HepG2 (cell line): ENCODE measurements around the gene HS2ST1. TPM values are rescaled to one million over a fixed set of nuclear protein-coding genes. Genes with fewer than 3 reads are reported as not detected.
A peak's percentile ranks its signal among the peaks of the same experiment; 100 is the strongest.

Experiments
- ATAC-seq: fragments of 200-7000 bp; cut with Tn5 transposase; 3 replicates; pipeline ENCODE4 v1.9.1; 2020; ENCODE audit warnings: mild to moderate bottlenecking, moderate library complexity
- BruUV-seq: library from RNA; stranded (reverse); fragments of 400-500 nt; replicated peaks from 2 replicates; lab custom pipeline; 2021; lab: Mats Ljungman, UMichigan
- CTCF ChIA-PET: fragments of 300-600 bp; formaldehyde crosslinking; extraction: SDS; loops from one replicate; lab custom pipeline; 2021; ENCODE audit warnings: low total read pairs, inconsistent platforms, low intra/inter-chr PET ratio; lab: Yijun Ruan, JAX
- POLR2A ChIA-PET: fragments of 350-600 bp; sonication (Branson Sonifier 250); formaldehyde crosslinking; loops from one replicate; lab custom pipeline; 2020; ENCODE audit warnings: antibody characterized with exemption, inconsistent platforms; lab: Yijun Ruan, JAX
- DNase-seq: peaks from one replicate; pipeline ENCODE4 v3.0.0-alpha.2; 2015; ENCODE audit warnings: low spot score
- FAIRE-seq: peaks from 3 replicates; lab custom pipeline; 2011; peaks lifted over from hg19 to GRCh38; lab: Jason Lieb, UNC
- H2AFZ ChIP-seq: one replicate; pipeline ENCODE4 v1.6.1; 2011; ENCODE audit warnings: low read length, inconsistent platforms
- H3K27ac ChIP-seq: fragments of 300-600 bp; 3 replicates; pipeline ENCODE4 v1.8.0; 2011; ENCODE audit warnings: mixed run types, mild to moderate bottlenecking, mixed read lengths, low read length, inconsistent platforms; ENCODE audit not compliant: insufficient read depth; ENCODE audit errors: extremely low read length
- H3K27me3 ChIP-seq, 2 experiments: fragments of 200-600 bp in 1 of 2; 2 replicates in 1 of 2; 3 replicates in 1 of 2; pipeline versions ENCODE4 v1.6.0 to v1.8.0; 2011; ENCODE audit warnings: low read length in 2 of 2, mild to moderate bottlenecking in 2 of 2, moderate library complexity in 2 of 2, inconsistent platforms in 1 of 2; ENCODE audit not compliant: insufficient read depth in 2 of 2, control insufficient read depth in 1 of 2
- H3K36me3 ChIP-seq, 2 experiments: fragments of 200-600 bp in 1 of 2; replicated peaks in 1 of 2; 2 replicates in 1 of 2; 3 replicates in 1 of 2; pipeline versions ENCODE4 v1.5.1 to v1.8.0; 2011; ENCODE audit warnings: low read length in 2 of 2, inconsistent platforms in 1 of 2; ENCODE audit not compliant: insufficient read depth in 2 of 2, control insufficient read depth in 1 of 2
- H3K4me1 ChIP-seq: 2 replicates; pipeline ENCODE4 v1.5.1; 2012; ENCODE audit warnings: low read length, inconsistent platforms; ENCODE audit not compliant: insufficient read depth
- H3K4me2 ChIP-seq: 2 replicates; pipeline ENCODE4 v1.6.0; 2011; ENCODE audit warnings: low read depth, low read length, inconsistent platforms
- H3K4me3 ChIP-seq, 3 experiments: fragments of 200-600 bp in 1 of 3; sonication (generic), shearing (Covaris generic) in 1 of 3; replicated peaks in 1 of 3; 2 replicates each; pipeline ENCODE4 v1.5.1; 2011 to 2016; ENCODE audit warnings: low read length in 3 of 3, inconsistent platforms in 2 of 3, low read depth in 2 of 3, mild to moderate bottlenecking in 2 of 3, control low read depth in 1 of 3, mixed read lengths in 1 of 3; ENCODE audit not compliant: insufficient read depth in 1 of 3
- H3K79me2 ChIP-seq: one replicate; pipeline ENCODE4 v1.6.1; 2011; ENCODE audit warnings: low read length, inconsistent platforms; ENCODE audit not compliant: insufficient read depth
- H3K9ac ChIP-seq: 2 replicates; pipeline ENCODE4 v1.6.0; 2011; ENCODE audit warnings: mild to moderate bottlenecking, low read depth, low read length, inconsistent platforms; ENCODE audit not compliant: insufficient read depth
- H3K9me3 ChIP-seq: 2 replicates; pipeline ENCODE4 v1.5.1; 2012; ENCODE audit warnings: mild to moderate bottlenecking, low read length
- H4K20me1 ChIP-seq: 2 replicates; pipeline ENCODE4 v1.6.0; 2011; ENCODE audit warnings: inconsistent platforms, mild to moderate bottlenecking, low read length, moderate library complexity; ENCODE audit not compliant: insufficient read depth
- ARHGAP35 ChIP-seq: sonication (generic); formaldehyde crosslinking; IDR thresholded peaks from 2 replicates; pipeline ENCODE4 v1.9.0; 2022; ENCODE audit warnings: mild to moderate bottlenecking, inconsistent platforms, moderate library complexity, missing genetic modification reagents, borderline replicate concordance
- ARNTL ChIP-seq: sonication (generic); formaldehyde crosslinking; IDR thresholded peaks from 2 replicates; pipeline ENCODE4 v1.4.0; 2020; ENCODE audit warnings: mild to moderate bottlenecking, missing genetic modification reagents
- FLYWCH1 ChIP-seq: sonication (generic); formaldehyde crosslinking; IDR thresholded peaks from 2 replicates; pipeline ENCODE4 v1.8.1; 2023; ENCODE audit warnings: mild to moderate bottlenecking, missing genetic modification reagents
- FOSL1 ChIP-seq: sonication (generic); formaldehyde crosslinking; IDR thresholded peaks from 2 replicates; pipeline ENCODE4 v1.9.0; 2021; ENCODE audit warnings: missing genetic modification reagents, borderline replicate concordance
- HES4 ChIP-seq: sonication (generic); formaldehyde crosslinking; IDR thresholded peaks from 2 replicates; pipeline ENCODE4 v1.9.0; 2021; ENCODE audit warnings: mild to moderate bottlenecking, missing genetic modification reagents, borderline replicate concordance
- JUN ChIP-seq: sonication (generic); formaldehyde crosslinking; IDR thresholded peaks from 2 replicates; pipeline ENCODE4 v1.4.0; 2020; ENCODE audit warnings: mild to moderate bottlenecking, missing genetic modification reagents
- MYNN ChIP-seq: sonication (generic); formaldehyde crosslinking; IDR thresholded peaks from 2 replicates; pipeline ENCODE4 v1.4.0; 2020; ENCODE audit warnings: mild to moderate bottlenecking, low read depth, missing genetic modification reagents
- ZNF724P ChIP-seq: sonication (generic); formaldehyde crosslinking; IDR thresholded peaks from 2 replicates; pipeline ENCODE4 v1.8.0; 2022; ENCODE audit warnings: missing genetic modification reagents, borderline replicate concordance
- ZSCAN22 ChIP-seq: sonication (generic); formaldehyde crosslinking; IDR thresholded peaks from 2 replicates; pipeline ENCODE4 v1.4.0; 2020; ENCODE audit warnings: mild to moderate bottlenecking, missing genetic modification reagents
- WGBS: methylation state at CpG from one replicate; pipeline ENCODE4 v1.1.6; 2017; ENCODE audit warnings: low lambda C conversion rate; 5-methylcytosine and 5-hydroxymethylcytosine counted together
- in situ Hi-C: cut with HindIII; loops from 2 replicates; pipeline ENCODE4 v1.10.0; 2017; ENCODE audit warnings: low pct_unique_long_range_greater_than_20kb; ENCODE audit not compliant: extremely low pct_ligation_motif_present
- intact Hi-C: fragments of 100-400 bp; cut with micrococcal nuclease; formaldehyde crosslinking; loops from one replicate; pipeline ENCODE4 v1.10.0; 2022; ENCODE audit not compliant: unreplicated experiment
- polyA plus RNA-seq, 8 experiments: library from polyadenylated mRNA; depleted of rRNA in 3 of 8; stranded (reverse) in 7 of 8; unstranded in 1 of 8; fragments of >200 nt; fragmentation: Illumina TruSeq in 4 of 8; extraction: Trizol in 4 of 8; gene quantifications; 2 replicates each; pipeline versions ENCODE4 v1.2.1 to v1.2.3, GENCODE V29; 2011 to 2016; ENCODE audit warnings: low read depth in 4 of 8, missing spikeins in 1 of 8, mixed read lengths in 1 of 8; ENCODE audit not compliant: insufficient read depth in 1 of 8
- total RNA-seq, 5 experiments: library from RNA; depleted of rRNA; stranded (reverse); fragments of >200 nt; fragmentation: Illumina TruSeq; extraction: Trizol; gene quantifications; 2 replicates each; pipeline ENCODE4 v1.2.3, GENCODE V29; 2016; ENCODE audit warnings: low read depth in 1 of 5
- TF ChIP-seq, protein P1 (sequence below): sonication (generic); formaldehyde crosslinking; IDR thresholded peaks from 2 replicates; pipeline ENCODE4 v1.9.0; 2021; ENCODE audit warnings: mild to moderate bottlenecking, missing genetic modification reagents

The HS2ST1 gene
- total and polyA plus RNA-seq, 2 of the 13 experiments (the other 11 are each of a cell fraction or from before 2014, with no cell fraction given), result 22.1 to 58.7 TPM

DNA sequence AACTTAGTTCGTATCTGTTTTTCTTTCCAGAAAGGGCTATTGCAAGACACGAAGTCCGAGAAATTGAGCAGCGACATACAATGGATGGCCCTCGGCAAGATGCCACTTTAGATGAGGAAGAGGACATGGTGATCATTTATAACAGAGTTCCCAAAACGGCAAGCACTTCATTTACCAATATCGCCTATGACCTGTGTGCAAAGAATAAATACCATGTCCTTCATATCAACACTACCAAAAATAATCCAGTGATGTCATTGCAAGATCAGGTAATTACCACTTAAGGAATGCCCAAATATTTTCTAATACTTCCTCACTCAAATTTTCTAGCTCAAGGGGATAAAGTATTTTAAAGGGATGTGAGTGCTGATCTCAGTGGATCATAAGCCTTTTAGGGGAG is 158.5 kb downstream of the HS2ST1 start:
- H3K4me3 ChIP-seq, result no peak overlapping the region
- WGBS, result 96% methylated on average over 7 of the region's 7 CpGs
- ATAC-seq (no peak), DNase-seq (no peak), FAIRE-seq (peak; percentile 12)
- no TSS peak for BruUV-seq
- in situ Hi-C loops, result no loop called here
- peaks cover 1 to 21% of the 10 kb centered on the region in 2 experiments; a peak in 3 of 5 replicates for H3K36me3 ChIP-seq
- H3K9me3 ChIP-seq, result no peaks in the 10 kb centered on the region
- H3K27me3 ChIP-seq, result no peaks in the 10 kb centered on the region
- intact Hi-C loops, result no loop called here
- ChIA-PET CTCF (no interaction called here), POLR2A (no interaction called here)
- no peak overlapping the region for H3K27ac ChIP-seq
- peaks cover 8% of the 10 kb centered on the region for H3K79me2 ChIP-seq
- H3K4me1 ChIP-seq, result no peaks in the 10 kb centered on the region
- TF ChIP-seq FLYWCH1 (no peak), ARHGAP35 (CRISPR knock-in tag) (no peak), MYNN (CRISPR knock-in tag) (no peak), ARNTL (no peak), ZNF724P (CRISPR knock-in tag) (no peak), FOSL1 (CRISPR knock-in tag) (no peak), HES4 (CRISPR knock-in tag) (no peak), JUN (CRISPR knock-in tag) (no peak), ZSCAN22 (no peak)
- TF ChIP-seq, protein P1, sequence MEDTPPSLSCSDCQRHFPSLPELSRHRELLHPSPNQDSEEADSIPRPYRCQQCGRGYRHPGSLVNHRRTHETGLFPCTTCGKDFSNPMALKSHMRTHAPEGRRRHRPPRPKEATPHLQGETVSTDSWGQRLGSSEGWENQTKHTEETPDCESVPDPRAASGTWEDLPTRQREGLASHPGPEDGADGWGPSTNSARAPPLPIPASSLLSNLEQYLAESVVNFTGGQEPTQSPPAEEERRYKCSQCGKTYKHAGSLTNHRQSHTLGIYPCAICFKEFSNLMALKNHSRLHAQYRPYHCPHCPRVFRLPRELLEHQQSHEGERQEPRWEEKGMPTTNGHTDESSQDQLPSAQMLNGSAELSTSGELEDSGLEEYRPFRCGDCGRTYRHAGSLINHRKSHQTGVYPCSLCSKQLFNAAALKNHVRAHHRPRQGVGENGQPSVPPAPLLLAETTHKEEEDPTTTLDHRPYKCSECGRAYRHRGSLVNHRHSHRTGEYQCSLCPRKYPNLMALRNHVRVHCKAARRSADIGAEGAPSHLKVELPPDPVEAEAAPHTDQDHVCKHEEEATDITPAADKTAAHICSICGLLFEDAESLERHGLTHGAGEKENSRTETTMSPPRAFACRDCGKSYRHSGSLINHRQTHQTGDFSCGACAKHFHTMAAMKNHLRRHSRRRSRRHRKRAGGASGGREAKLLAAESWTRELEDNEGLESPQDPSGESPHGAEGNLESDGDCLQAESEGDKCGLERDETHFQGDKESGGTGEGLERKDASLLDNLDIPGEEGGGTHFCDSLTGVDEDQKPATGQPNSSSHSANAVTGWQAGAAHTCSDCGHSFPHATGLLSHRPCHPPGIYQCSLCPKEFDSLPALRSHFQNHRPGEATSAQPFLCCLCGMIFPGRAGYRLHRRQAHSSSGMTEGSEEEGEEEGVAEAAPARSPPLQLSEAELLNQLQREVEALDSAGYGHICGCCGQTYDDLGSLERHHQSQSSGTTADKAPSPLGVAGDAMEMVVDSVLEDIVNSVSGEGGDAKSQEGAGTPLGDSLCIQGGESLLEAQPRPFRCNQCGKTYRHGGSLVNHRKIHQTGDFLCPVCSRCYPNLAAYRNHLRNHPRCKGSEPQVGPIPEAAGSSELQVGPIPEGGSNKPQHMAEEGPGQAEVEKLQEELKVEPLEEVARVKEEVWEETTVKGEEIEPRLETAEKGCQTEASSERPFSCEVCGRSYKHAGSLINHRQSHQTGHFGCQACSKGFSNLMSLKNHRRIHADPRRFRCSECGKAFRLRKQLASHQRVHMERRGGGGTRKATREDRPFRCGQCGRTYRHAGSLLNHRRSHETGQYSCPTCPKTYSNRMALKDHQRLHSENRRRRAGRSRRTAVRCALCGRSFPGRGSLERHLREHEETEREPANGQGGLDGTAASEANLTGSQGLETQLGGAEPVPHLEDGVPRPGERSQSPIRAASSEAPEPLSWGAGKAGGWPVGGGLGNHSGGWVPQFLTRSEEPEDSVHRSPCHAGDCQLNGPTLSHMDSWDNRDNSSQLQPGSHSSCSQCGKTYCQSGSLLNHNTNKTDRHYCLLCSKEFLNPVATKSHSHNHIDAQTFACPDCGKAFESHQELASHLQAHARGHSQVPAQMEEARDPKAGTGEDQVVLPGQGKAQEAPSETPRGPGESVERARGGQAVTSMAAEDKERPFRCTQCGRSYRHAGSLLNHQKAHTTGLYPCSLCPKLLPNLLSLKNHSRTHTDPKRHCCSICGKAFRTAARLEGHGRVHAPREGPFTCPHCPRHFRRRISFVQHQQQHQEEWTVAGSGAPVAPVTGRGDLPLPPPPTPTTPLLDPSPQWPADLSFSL (CRISPR knock-in tag), result no peak
- H4K20me1 ChIP-seq, result no peaks in the 10 kb centered on the region
- no peak overlapping the region for H3K9ac ChIP-seq
- no peak overlapping the region for H3K4me2 ChIP-seq
- H2AFZ ChIP-seq, result no peak overlapping the region
